Mesothelial cell of epicardium (in vitro differentiated cells): Measurements from ENCODE around the gene KRTAP10-1. TPM values are rescaled to one million over a fixed set of nuclear protein-coding genes. Genes with fewer than 3 reads are reported as not detected.
"Not testable (repeated sequence)": the region's sequence is repeated elsewhere in the genome, so short reads cannot be mapped to it uniquely, and the experiment has no call there.

Experiments
- DNase-seq, 2 experiments: peaks; one replicate each; pipeline ENCODE4 v3.0.0; 2021; ENCODE audit warnings: low spot score in 2 of 2; ENCODE audit not compliant: unreplicated experiment in 2 of 2
- H3K27ac Mint-ChIP-seq: 2 replicates; pipeline ENCODE4 v1.8.0; 2021; ENCODE audit warnings: mixed read lengths
- H3K27me3 Mint-ChIP-seq: 2 replicates; pipeline ENCODE4 v1.8.0; 2021; ENCODE audit warnings: low read depth, mixed read lengths
- H3K36me3 Mint-ChIP-seq: 2 replicates; pipeline ENCODE4 v1.8.0; 2021; ENCODE audit warnings: mixed read lengths
- H3K4me1 Mint-ChIP-seq: 2 replicates; pipeline ENCODE4 v1.8.0; 2021; ENCODE audit warnings: mixed read lengths
- H3K4me3 Mint-ChIP-seq: 2 replicates; pipeline ENCODE4 v1.8.0; 2021; ENCODE audit warnings: mild to moderate bottlenecking, moderate library complexity, mixed read lengths
- H3K9me3 Mint-ChIP-seq: 2 replicates; pipeline ENCODE4 v1.8.0; 2021; ENCODE audit warnings: mixed read lengths
- total RNA-seq: library from RNA; stranded (reverse); gene quantifications from 3 replicates; pipeline ENCODE4 v1.2.1, GENCODE V29; 2021
- TF ChIP-seq, protein P1 (sequence below): fragments of 200-600 bp; sonication (generic); IDR thresholded peaks from one replicate; pipeline ENCODE4 v1.5.0; 2021; ENCODE audit warnings: antibody characterized with exemption; ENCODE audit not compliant: unreplicated experiment

The KRTAP10-1 gene
- total RNA-seq, 1 donor from 2014 or later: not detected

DNA sequence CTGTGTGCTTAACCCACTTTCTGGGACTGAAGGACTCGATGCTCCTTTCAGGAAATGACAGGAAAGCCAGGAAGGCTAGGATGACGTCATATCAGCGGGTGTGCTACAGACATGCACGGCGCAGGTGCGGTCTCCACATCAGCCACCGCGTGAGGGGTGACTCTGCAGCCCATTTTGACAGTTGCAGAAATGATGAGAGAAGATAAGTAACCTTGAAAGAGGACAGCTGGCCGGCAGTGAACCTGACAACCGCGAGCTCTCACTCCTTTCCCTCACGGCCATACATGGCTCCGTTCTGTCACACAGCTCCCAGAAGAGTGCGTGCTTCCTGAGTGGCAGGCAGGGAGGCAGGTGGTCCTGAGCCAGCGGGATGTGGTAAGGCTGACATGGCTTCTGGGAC, 42.1 kb upstream of the KRTAP10-1 start:
- peaks cover 33% of the 10 kb centered on the region for H3K9me3 Mint-ChIP-seq
- no peak overlapping the region for H3K4me3 Mint-ChIP-seq
- H3K4me1 Mint-ChIP-seq: peaks cover 8% of the 10 kb centered on the region
- peaks cover 2% of the 10 kb centered on the region for H3K36me3 Mint-ChIP-seq
- no peak for DNase-seq
- TF ChIP-seq, protein P1, sequence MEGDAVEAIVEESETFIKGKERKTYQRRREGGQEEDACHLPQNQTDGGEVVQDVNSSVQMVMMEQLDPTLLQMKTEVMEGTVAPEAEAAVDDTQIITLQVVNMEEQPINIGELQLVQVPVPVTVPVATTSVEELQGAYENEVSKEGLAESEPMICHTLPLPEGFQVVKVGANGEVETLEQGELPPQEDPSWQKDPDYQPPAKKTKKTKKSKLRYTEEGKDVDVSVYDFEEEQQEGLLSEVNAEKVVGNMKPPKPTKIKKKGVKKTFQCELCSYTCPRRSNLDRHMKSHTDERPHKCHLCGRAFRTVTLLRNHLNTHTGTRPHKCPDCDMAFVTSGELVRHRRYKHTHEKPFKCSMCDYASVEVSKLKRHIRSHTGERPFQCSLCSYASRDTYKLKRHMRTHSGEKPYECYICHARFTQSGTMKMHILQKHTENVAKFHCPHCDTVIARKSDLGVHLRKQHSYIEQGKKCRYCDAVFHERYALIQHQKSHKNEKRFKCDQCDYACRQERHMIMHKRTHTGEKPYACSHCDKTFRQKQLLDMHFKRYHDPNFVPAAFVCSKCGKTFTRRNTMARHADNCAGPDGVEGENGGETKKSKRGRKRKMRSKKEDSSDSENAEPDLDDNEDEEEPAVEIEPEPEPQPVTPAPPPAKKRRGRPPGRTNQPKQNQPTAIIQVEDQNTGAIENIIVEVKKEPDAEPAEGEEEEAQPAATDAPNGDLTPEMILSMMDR: no peak
- peaks cover 20% of the 10 kb centered on the region for H3K27me3 Mint-ChIP-seq
- no peak overlapping the region for H3K27ac Mint-ChIP-seq

DNA sequence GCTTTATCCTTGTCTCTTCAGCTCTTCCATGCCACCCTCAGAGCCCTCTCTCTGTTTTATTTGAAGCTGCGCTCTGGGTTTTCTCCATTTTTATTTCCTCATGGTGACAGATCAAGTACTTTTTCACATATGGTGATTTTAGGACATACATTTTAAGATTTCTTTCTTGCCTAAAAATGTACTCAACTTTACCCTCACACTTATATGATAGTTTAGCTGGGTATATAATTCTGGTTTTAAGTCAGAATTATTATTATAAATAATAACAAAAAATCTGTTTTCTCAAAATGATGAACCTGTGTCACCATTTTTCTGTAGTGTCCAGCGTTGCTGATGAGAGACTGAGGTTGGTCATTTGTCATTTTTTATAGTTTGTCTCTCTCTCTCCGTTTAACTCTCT, 41.2 kb upstream of the KRTAP10-1 start:
- Mint-ChIP-seq H3K4me3 (no peak overlapping the region), H3K4me1 (peaks cover 8% of the 10 kb centered on the region), H3K36me3 (peaks cover 2% of the 10 kb centered on the region), H3K27me3 (peaks cover 13% of the 10 kb centered on the region), H3K9me3 (peaks cover 33% of the 10 kb centered on the region), H3K27ac (no peak overlapping the region)
- TF ChIP-seq, protein P1: no peak
- no peak for DNase-seq

DNA sequence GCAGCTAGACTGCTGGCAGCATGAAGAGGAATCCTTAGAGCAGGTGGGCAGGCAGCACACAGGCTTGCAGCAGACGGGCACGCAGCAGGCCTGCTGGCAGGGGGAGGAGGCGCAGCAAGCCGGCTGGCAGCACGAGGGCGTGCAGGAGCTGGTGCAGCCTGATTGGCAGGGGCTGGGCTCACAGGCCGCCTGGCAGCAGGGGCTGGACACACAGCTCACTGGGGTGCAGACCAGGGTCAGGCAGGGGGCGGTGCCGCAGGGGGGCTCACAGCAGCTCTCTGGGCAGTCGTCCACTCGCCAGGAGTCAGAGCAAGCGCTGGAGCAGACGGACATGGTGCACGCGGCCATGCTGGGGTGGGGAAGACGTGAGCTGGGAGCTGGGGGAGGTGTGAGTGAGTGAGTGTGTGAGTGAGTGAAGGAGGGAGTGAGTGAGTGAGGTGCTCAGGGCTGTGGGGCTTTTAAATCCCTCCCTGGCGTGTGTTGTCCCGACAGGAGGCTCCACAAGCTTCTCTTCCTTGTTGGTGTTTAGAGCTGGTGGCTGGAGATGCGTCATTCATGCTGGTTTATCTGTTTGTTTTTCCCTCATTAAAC, 40.3 kb upstream of the KRTAP10-1 start, which contains the start of gene KRTAP10-5:
TSS of gene KRTAP10-5 (minus strand) at position 374 of the 591 bp plus-strand sequence. CDS start at position 348, 26 bp downstream.
- H3K36me3 Mint-ChIP-seq, H3K27me3 Mint-ChIP-seq, H3K27ac Mint-ChIP-seq, H3K4me1 Mint-ChIP-seq, H3K4me3 Mint-ChIP-seq: not testable (repeated sequence)
- H3K9me3 Mint-ChIP-seq: peaks cover 28% of the 10 kb centered on the region
- DNase-seq: peak in 1 of 2 experiments; percentile 31

DNA sequence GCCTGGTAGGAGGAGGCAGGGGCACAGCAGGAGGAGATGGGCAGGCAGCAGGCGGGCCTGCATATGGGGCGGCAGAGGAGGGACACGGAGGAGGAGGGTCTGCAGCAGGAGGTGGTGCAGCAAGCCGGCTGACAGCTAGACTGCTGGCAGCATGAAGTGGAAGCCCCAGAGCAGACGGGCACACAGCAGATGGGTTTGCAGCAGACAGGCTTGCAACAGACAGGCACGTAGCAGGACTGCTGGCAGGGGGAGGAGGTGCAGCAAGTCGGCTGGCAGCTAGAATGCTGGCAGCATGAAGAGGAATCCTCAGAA, 39.8 kb upstream of the KRTAP10-1 start:
- TF ChIP-seq, protein P1: no peak
- Mint-ChIP-seq H3K27me3 (peaks cover 5% of the 10 kb centered on the region), H3K36me3 (peaks cover 2% of the 10 kb centered on the region)

DNA sequence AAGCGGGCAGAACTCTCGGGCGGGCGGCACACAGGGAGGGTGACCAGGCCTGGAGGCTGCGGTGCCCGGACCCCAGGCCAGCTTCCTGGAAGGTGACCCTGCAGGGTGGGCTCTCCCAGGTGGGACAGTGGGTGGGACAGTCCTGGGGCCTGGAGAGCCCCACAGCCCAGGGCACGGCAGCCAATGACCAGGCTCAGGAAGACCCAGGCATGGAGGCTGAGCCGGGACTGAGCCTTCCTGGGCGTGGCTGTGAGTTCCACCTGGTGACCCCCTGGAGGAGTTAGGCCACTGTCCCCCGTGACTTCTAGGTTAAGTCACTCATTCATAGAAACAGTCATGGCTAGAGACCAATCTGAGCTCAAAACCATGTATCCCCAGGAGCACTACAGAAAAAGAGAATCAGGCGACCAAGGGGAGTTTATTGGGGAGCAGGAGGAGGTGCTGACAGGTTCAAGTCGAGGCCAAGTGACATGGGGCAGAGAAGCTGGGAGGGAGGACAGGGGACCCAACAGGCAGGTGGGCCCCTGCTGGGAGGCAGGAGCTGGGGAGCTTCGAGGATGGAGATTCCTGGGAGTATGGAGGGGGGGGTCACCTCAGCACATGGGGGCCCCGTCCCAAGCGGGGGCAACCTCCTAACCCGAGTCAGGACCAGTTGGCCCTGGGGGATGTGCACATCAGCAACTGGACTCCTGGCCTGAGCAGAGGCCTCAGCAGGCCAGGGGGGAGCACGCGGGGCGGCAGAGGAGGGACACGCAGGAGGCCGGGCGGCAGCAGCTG, 39.2 kb upstream of the KRTAP10-1 start:
- H3K27ac Mint-ChIP-seq: no peak overlapping the region
- H3K36me3 Mint-ChIP-seq: peaks cover 2% of the 10 kb centered on the region
- H3K4me1 Mint-ChIP-seq: peaks cover 8% of the 10 kb centered on the region
- TF ChIP-seq, protein P1: no peak
- DNase-seq: peak in 1 of 2 experiments; percentile 27
- peaks cover 4% of the 10 kb centered on the region for H3K27me3 Mint-ChIP-seq
- H3K4me3 Mint-ChIP-seq: no peak overlapping the region
- peaks cover 28% of the 10 kb centered on the region for H3K9me3 Mint-ChIP-seq

More for the DNA sequence above, 39.8 kb upstream of the KRTAP10-1 start:
- Mint-ChIP-seq H3K4me3 (no peak overlapping the region), H3K9me3 (peaks cover 28% of the 10 kb centered on the region), H3K27ac (no peak overlapping the region), H3K4me1 (peaks cover 8% of the 10 kb centered on the region)
- DNase-seq: no peak

DNA sequence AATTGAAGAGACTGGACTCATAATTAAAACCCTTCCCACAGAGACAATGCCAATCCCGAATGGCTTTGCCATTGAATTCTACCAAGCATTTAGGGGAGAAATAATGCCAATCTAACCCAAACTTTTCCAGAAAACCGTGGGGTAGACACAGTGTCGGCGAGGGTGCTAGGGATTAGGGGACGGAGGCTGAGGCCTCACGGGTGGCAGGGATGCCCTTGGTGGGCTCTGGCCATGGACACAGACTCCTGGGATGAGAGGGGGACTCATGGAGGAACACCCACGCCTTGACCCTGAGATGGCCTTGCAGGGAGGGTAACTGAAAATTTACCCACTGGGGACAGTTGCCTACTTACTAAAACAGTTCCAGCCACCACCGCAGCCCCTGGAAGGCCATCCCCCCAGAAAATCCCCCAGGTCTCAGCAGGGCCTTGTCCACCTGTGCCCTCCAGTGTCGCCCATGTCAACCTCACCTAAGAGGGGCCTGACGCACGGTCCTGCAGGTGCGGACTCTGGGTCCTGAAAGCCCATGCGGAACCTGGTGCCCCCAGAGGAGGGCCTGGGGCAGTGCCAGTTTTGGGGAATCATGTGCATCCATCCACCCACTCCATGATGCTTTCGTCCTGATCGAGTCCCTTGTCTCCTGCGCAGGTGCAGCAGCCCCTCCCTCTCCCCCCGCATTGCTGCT, 38.5 kb upstream of the KRTAP10-1 start:
- H3K4me3 Mint-ChIP-seq: no peak overlapping the region
- peaks cover 4% of the 10 kb centered on the region for H3K27me3 Mint-ChIP-seq
- peaks cover 28% of the 10 kb centered on the region for H3K9me3 Mint-ChIP-seq
- H3K4me1 Mint-ChIP-seq: peaks cover 7% of the 10 kb centered on the region
- peaks cover 2% of the 10 kb centered on the region for H3K36me3 Mint-ChIP-seq
- DNase-seq: no peak
- H3K27ac Mint-ChIP-seq: no peak overlapping the region
- TF ChIP-seq, protein P1: no peak
